Choroid plexus epithelial cell (primary cell): ENCODE data around the gene VEZT.
"Not testable (repeated sequence)": the region's sequence is repeated elsewhere in the genome, so short reads cannot be mapped to it uniquely, and the experiment has no call there.

ENCODE experiments used
- DNase-seq: peaks from one replicate; pipeline ENCODE4 v3.0.0-alpha.2; 2010; ENCODE audit warnings: low read depth
- H3K4me3 ChIP-seq: 2 replicates; pipeline ENCODE4 v1.5.1; 2011; ENCODE audit warnings: low read depth, mild to moderate bottlenecking, control low read depth, low read length, moderate library complexity
- TF ChIP-seq, protein P1 (sequence below): conservative IDR thresholded peaks from 2 replicates; pipeline ENCODE4 v1.5.1; 2011; ENCODE audit warnings: low read depth, mild to moderate bottlenecking, control low read depth, inconsistent platforms, low read length, moderate library complexity

Gene VEZT

DNA sequence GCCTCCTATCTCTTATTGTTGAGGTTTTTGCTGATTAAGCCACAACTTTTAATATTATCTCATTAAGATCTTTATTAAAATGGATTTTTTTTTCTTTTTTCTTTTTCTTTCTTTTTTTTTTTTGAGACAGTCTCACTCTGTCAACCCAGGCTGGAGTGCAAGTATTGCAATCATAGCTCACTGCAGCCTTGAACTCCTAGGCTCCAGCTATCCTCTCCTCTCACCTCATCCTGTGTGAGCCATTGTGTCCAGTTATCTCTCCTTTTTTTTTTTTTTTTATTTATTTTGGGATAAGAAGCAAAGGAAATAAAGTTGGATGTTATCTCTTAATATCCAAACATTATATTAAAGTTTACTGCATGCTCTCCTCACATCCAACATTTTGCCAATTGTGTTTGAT, 12.7 kb downstream of the VEZT start:
- DNase-seq, result no peak
- H3K4me3 ChIP-seq, result no peak overlapping the region
- TF ChIP-seq, protein P1, sequence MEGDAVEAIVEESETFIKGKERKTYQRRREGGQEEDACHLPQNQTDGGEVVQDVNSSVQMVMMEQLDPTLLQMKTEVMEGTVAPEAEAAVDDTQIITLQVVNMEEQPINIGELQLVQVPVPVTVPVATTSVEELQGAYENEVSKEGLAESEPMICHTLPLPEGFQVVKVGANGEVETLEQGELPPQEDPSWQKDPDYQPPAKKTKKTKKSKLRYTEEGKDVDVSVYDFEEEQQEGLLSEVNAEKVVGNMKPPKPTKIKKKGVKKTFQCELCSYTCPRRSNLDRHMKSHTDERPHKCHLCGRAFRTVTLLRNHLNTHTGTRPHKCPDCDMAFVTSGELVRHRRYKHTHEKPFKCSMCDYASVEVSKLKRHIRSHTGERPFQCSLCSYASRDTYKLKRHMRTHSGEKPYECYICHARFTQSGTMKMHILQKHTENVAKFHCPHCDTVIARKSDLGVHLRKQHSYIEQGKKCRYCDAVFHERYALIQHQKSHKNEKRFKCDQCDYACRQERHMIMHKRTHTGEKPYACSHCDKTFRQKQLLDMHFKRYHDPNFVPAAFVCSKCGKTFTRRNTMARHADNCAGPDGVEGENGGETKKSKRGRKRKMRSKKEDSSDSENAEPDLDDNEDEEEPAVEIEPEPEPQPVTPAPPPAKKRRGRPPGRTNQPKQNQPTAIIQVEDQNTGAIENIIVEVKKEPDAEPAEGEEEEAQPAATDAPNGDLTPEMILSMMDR, result no peak

DNA sequence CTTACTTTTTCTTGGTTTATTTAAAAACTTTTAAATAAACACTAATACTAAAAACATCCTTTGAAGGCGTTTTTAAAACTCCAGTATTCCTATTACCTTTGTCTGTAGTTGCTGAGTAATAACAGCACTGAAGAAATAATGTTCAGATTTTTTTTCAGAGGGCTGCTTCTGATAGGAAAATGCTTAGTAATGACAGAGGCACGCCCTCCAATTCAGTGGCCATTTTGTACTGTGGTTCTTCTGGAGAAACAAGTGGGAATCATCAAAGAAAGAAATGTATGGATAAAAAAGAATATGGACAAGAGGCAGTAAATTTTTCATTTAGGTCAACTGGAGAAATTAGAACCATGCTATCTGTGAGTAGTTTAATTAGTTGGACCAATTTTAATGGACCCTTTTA, 13.6 kb downstream of the VEZT start:
- peak; percentile 82 for DNase-seq
- TF ChIP-seq, protein P1, result no peak
- H3K4me3 ChIP-seq, result no peak overlapping the region

DNA sequence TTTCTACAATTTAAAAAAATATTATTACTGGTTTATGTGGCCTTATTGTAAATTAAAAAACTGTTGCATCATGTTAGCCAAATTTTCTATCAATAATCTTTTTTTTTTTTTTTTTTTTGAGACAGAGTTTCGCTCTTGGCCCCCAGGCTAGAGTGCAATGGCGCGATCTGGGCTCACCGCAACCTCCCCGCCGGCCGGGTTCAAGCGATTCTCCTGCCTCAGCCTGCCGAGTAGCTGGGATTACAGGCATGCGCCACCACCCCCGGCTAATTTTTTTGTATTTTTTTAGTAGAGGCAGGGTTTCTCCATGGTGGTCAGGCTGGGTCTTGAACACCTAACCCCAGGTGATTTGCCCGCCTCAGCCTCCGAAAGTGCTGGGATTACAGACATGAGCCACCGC, 16.6 kb downstream of the VEZT start:
- not testable (repeated sequence) for H3K4me3 ChIP-seq, DNase-seq

DNA sequence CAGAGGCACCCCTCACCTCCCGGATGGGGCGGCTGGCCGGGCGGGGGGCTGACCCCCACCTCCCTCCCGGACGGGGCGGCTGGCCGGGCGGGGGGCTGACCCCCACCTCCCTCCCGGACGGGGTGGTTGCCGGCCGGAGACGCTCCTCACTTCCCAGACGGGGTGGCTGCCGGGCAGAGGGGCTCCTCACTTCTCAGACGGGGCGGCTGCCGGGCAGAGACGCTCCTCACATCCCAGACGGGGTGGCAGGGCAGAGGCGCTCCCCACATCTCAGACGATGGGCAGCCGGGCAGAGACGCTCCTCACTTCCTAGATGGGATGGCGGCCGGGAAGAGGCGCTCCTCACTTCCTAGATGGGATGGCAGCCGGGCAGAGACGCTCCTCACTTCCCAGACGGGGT, 18.0 kb downstream of the VEZT start:
- H3K4me3 ChIP-seq, DNase-seq: not testable (repeated sequence)

DNA sequence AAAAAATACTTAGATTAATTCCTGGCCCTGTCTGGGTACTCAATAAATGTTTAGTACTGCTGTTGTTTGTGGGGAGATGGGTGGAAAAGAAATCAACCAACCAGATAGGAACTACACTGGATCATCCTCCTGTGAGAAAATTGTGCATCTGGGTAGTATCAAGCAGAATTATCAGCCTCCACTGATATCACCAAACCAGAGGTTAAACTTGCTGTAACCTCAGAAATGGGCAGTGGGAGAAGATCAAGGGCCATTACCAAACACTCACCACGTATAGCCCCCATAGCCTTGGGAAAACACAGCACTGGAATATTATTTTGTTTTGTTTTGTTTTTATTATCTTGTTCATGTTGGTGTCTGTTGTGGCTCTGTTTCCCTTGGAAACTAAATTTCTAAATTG, 19.7 kb downstream of the VEZT start:
- TF ChIP-seq, protein P1, result no peak
- DNase-seq, result no peak
- H3K4me3 ChIP-seq, result no peak overlapping the region

DNA sequence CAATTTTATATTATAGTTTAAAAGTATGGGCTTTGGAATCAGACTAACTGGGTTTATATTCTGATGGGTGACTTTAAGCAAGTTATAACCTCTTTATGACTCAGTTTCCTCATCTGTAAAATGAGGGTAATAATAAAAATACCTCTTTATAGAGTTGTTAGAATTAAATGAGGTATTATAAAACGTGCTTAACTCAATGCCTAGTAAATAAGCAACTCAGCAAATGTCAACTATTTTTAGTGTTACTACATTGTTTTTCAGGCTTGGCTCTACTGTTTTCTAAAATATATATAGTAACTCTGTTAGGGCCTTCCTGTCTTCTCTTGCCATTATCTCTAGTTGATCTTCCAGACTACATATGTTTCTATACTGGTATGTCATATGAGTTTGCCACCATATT, 20.5 kb downstream of the VEZT start:
- TF ChIP-seq, protein P1, result no peak
- DNase-seq, result no peak
- no peak overlapping the region for H3K4me3 ChIP-seq

DNA sequence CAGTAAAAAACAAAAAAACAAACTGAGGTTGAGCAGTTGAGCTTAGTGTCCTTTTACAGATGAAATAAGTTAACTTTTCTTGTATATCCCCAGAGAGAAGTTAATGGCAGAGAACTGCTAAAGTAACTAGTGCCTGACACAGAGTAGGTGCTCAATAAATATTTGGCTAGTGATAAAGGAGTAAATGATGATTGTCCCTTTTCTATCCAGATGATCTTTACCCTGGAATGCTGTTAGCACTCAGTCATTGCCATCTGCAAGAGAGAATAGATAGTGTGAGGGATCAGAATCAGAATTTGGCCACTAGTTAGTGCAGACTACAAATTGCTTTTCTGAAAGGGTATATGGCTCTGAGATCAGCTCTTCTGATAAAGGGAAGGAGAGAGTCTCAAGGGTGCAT, 21.6 kb downstream of the VEZT start:
- no peak for DNase-seq
- no peak overlapping the region for H3K4me3 ChIP-seq
- TF ChIP-seq, protein P1, result no peak

DNA sequence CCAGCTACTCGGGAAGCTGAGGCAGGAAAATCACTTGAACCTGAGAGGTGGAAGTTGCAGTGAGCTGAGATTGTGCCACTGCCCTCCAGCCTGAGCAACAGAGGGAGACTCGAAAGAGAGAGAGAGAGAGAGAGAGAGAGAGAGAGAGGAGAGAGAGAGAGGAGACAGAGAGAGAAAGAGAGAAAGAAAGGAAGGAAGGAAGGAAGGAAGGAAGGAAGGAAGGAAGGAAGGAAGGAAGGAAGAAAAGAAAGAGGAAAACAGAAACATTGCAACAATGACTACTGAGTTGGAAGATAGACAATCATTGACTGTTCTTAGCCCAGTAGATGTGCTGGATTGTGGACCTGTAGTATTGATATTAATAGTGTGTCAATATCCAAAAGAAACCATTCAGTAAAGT, 22.2 kb downstream of the VEZT start:
- H3K4me3 ChIP-seq, DNase-seq: not testable (repeated sequence)

DNA sequence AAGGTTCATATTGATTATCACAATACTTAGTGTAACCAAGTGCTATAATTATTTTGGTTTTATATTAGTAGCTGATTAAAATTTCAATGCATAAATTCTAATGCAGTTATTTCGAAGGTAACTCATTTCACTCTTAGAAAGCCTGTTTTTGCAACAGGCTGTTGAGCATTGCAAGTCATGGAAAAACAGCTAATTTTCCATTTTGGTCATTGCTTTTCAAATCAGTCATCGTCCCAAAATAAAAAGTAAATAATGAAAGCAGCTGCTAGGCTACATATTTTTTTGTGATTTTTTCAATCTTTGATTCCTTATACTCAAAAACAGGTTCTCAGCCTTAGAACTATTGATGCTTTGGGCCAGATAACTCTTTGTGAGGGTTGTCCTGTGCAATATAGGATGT, 22.9 kb downstream of the VEZT start:
- no peak overlapping the region for H3K4me3 ChIP-seq
- TF ChIP-seq, protein P1, result no peak
- no peak for DNase-seq

DNA sequence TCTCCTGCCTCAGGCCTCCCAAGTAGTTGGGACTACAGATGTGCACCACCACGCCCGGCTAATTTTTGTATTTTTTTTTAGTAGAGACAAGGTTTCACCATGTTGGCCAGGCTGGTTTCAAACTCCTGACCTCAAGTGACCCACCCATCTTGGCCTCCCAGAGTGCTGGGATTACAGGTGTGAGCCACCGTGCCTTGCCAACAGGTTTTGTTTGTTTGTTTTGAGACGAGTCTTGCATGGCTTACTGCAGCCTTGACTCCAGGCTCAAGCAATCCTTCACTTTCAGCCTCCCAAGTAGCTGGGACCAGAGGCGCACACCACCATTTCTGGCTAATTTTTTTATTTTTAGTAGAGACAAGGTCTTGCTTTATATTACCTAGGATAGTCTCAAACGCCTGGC, 23.5 kb downstream of the VEZT start:
- not testable (repeated sequence) for H3K4me3 ChIP-seq, DNase-seq
